ENCODE results near the gene PDE4D. TPM values are rescaled to one million over a fixed set of nuclear protein-coding genes. Genes with fewer than 3 reads are reported as not detected.

Gene PDE4D
- total RNA-seq, 1 donor from 2014 or later, result 2.3 TPM

GRCh38 chr5:59817536-59817935, 76.0 kb downstream of the PDE4D start:
- Mint-ChIP-seq H3K4me3 (no peak overlapping the region), H3K36me3 (no peaks in the 10 kb centered on the region), H3K27me3 (ENCODE audit: insufficient read depth, low read depth) (no peaks in the 10 kb centered on the region), H3K9me3 (no peaks in the 10 kb centered on the region), H3K4me1 (no peaks in the 10 kb centered on the region), H3K27ac (no peak overlapping the region)
- H3F3A ChIP-seq (ENCODE audit: low read depth), result no peaks in the 10 kb centered on the region
- no peaks in the 10 kb centered on the region for H3K4me1 ChIP-seq
- TF ChIP-seq, protein P1, sequence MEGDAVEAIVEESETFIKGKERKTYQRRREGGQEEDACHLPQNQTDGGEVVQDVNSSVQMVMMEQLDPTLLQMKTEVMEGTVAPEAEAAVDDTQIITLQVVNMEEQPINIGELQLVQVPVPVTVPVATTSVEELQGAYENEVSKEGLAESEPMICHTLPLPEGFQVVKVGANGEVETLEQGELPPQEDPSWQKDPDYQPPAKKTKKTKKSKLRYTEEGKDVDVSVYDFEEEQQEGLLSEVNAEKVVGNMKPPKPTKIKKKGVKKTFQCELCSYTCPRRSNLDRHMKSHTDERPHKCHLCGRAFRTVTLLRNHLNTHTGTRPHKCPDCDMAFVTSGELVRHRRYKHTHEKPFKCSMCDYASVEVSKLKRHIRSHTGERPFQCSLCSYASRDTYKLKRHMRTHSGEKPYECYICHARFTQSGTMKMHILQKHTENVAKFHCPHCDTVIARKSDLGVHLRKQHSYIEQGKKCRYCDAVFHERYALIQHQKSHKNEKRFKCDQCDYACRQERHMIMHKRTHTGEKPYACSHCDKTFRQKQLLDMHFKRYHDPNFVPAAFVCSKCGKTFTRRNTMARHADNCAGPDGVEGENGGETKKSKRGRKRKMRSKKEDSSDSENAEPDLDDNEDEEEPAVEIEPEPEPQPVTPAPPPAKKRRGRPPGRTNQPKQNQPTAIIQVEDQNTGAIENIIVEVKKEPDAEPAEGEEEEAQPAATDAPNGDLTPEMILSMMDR (IDR thresholded peaks at IDR 0.05), result no peak
- no peak for TF ChIP-seq EZH2phosphoT487 (IDR thresholded peaks at IDR 0.05)
- TF ChIP-seq EZH2 (IDR thresholded peaks at IDR 0.05), result no peak
- H3K9ac ChIP-seq, result no peak overlapping the region
- no peak overlapping the region for H3K4me2 ChIP-seq
- H3K9me3 ChIP-seq (ENCODE audit: low read depth), result no peaks in the 10 kb centered on the region
- H3K36me3 ChIP-seq, result no peaks in the 10 kb centered on the region
- DNase-seq (ENCODE audit: low spot score), result no peak
- H3K27me3 ChIP-seq, result no peaks in the 10 kb centered on the region
- no peaks in the 10 kb centered on the region for H3K79me2 ChIP-seq (ENCODE audit: low read depth)
- no peak overlapping the region for H3K4me3 ChIP-seq
- no peak overlapping the region for H3K27ac ChIP-seq
- H4K20me1 ChIP-seq (ENCODE audit: low read depth), result no peaks in the 10 kb centered on the region
- no peak overlapping the region for H2AFZ ChIP-seq (replicated peaks)

GRCh38 chr5:59816654-59817300, 76.7 kb downstream of the PDE4D start:
- Histone ChIP-seq H3K27ac (no peak overlapping the region), H3K4me2 (no peak overlapping the region), H3K4me3 (no peak overlapping the region), H3K9ac (no peak overlapping the region), H3F3A (ENCODE audit: low read depth) (no peaks in the 10 kb centered on the region), H3K79me2 (ENCODE audit: low read depth) (no peaks in the 10 kb centered on the region), H3K36me3 (no peaks in the 10 kb centered on the region), H2AFZ (replicated peaks) (no peak overlapping the region), H3K9me3 (ENCODE audit: low read depth) (no peaks in the 10 kb centered on the region), H3K27me3 (no peaks in the 10 kb centered on the region), H4K20me1 (ENCODE audit: low read depth) (no peaks in the 10 kb centered on the region), H3K4me1 (no peaks in the 10 kb centered on the region)
- Mint-ChIP-seq H3K27ac (no peak overlapping the region), H3K36me3 (no peaks in the 10 kb centered on the region), H3K4me1 (no peaks in the 10 kb centered on the region), H3K9me3 (no peaks in the 10 kb centered on the region), H3K4me3 (no peak overlapping the region), H3K27me3 (ENCODE audit: insufficient read depth, low read depth) (no peaks in the 10 kb centered on the region)
- DNase-seq (ENCODE audit: low spot score), result no peak
- TF ChIP-seq EZH2phosphoT487 (IDR thresholded peaks at IDR 0.05) (no peak), EZH2 (IDR thresholded peaks at IDR 0.05) (no peak)
- TF ChIP-seq, protein P1 (IDR thresholded peaks at IDR 0.05), result no peak

DNA sequence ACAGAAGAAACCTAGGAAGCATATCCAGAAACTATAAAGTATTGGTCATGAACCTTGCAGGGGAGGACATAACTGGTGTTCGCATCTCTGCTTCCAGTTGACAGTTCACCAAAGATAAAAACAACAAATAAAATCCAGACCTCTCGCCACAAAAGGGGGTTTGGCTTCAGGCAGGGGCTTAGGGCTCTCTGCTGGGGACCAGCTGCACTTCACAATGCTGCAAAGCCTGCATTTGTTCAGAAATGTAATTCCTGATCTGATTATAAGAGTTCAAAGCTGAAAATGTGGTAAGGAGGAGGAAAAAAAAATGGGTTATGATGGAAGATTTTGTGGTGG, 79.0 kb downstream of the PDE4D start:
- Histone ChIP-seq H3K4me3 (no peak overlapping the region), H2AFZ (replicated peaks) (no peak overlapping the region), H3K9me3 (ENCODE audit: low read depth) (no peaks in the 10 kb centered on the region), H3K27me3 (peaks cover 7% of the 10 kb centered on the region), H3K27ac (no peak overlapping the region), H3K4me2 (no peak overlapping the region), H3F3A (ENCODE audit: low read depth) (no peaks in the 10 kb centered on the region), H4K20me1 (ENCODE audit: low read depth) (no peaks in the 10 kb centered on the region), H3K9ac (no peak overlapping the region), H3K79me2 (ENCODE audit: low read depth) (no peaks in the 10 kb centered on the region), H3K36me3 (no peaks in the 10 kb centered on the region), H3K4me1 (no peaks in the 10 kb centered on the region)
- Mint-ChIP-seq H3K36me3 (no peaks in the 10 kb centered on the region), H3K4me3 (no peak overlapping the region), H3K9me3 (no peaks in the 10 kb centered on the region), H3K27ac (no peak overlapping the region), H3K4me1 (no peaks in the 10 kb centered on the region), H3K27me3 (ENCODE audit: insufficient read depth, low read depth) (peaks cover 6% of the 10 kb centered on the region)
- peak; percentile 25 for DNase-seq (ENCODE audit: low spot score)
- TF ChIP-seq EZH2 (IDR thresholded peaks at IDR 0.05) (no peak), EZH2phosphoT487 (IDR thresholded peaks at IDR 0.05) (no peak)
- TF ChIP-seq, protein P1 (IDR thresholded peaks at IDR 0.05), result no peak

Measured in neural progenitor cell (in vitro differentiated cells).